ENCODE measurements around the gene DNM3.
A peak's percentile ranks its signal among the peaks of the same experiment; 100 is the strongest.

DNM3 gene

GRCh38 chr1:172398970-172399755 lies 557.9 kb downstream of the DNM3 start:
- no peaks in the 10 kb centered on the region for H3K27me3 ChIP-seq (replicated peaks in 2 of 5; ENCODE audit: control insufficient read depth in 4 of 5, insufficient read depth in 5 of 5, low read length in 4 of 5)
- H3K27ac ChIP-seq (ENCODE audit: insufficient read depth in 1 of 2, low read depth in 1 of 2, low read length in 2 of 2, poor library complexity in 1 of 2, severe bottlenecking in 2 of 2): no peak overlapping the region
- H3K36me3 ChIP-seq (ENCODE audit: control insufficient read depth in 4 of 4, insufficient read depth in 4 of 4, low read length in 3 of 4): no peaks in the 10 kb centered on the region
- 72% methylated on average over 6 of the region's 9 CpGs for WGBS (ENCODE audit: insufficient coverage)
- peaks cover 6 to 11% (median 7%) of the 10 kb centered on the region in 4 experiments for H3K4me1 ChIP-seq (ENCODE audit: control extremely low read depth in 1 of 4, control insufficient read depth in 4 of 4, insufficient read depth in 4 of 4, low read length in 3 of 4)
- no peaks in the 10 kb centered on the region for H3K9me3 ChIP-seq (ENCODE audit: control extremely low read depth in 1 of 5, control insufficient read depth in 4 of 5, insufficient read depth in 2 of 5, low read depth in 1 of 5, low read length in 4 of 5)
- DNase-seq: peak; percentile 36 to 68 (median 59)
- H3K4me3 ChIP-seq (ENCODE audit: control insufficient read depth in 1 of 7, extremely low read depth in 1 of 7, insufficient read depth in 4 of 7, low read depth in 2 of 7, low read length in 6 of 7): peak overlapping the region in 4 of 7 experiments; percentile 15 to 67 (median 36)
- ChIA-PET POLR2A (no interaction called here), CTCF (interaction anchor here (0.7 to 6.9 kb wide), 20 partner anchors 12 to 599 kb away, joined by 3 to 66 read pairs (median 4); no protein-coding TSS in a partner anchor)

- WGBS (ENCODE audit: insufficient coverage): 100% methylated on average over 3 of the region's 6 CpGs
- ChIA-PET POLR2A (no interaction called here), CTCF (interaction anchor here (0.7 to 6.9 kb wide), 20 partner anchors 11 to 600 kb away, joined by 3 to 66 read pairs (median 4); no protein-coding TSS in a partner anchor)
- no peak overlapping the region for H3K27ac ChIP-seq (ENCODE audit: insufficient read depth in 1 of 2, low read depth in 1 of 2, low read length in 2 of 2, poor library complexity in 1 of 2, severe bottlenecking in 2 of 2)
- H3K4me3 ChIP-seq (ENCODE audit: control insufficient read depth in 1 of 7, extremely low read depth in 1 of 7, insufficient read depth in 4 of 7, low read depth in 2 of 7, low read length in 6 of 7): no peak overlapping the region
- H3K4me1 ChIP-seq (ENCODE audit: control extremely low read depth in 1 of 4, control insufficient read depth in 4 of 4, insufficient read depth in 4 of 4, low read length in 3 of 4): peaks cover 0 to 4% (median 2%) of the 10 kb centered on the region in 4 experiments
- no peaks in the 10 kb centered on the region for H3K27me3 ChIP-seq (replicated peaks in 2 of 5; ENCODE audit: control insufficient read depth in 4 of 5, insufficient read depth in 5 of 5, low read length in 4 of 5)
- DNase-seq: no peak
- H3K9me3 ChIP-seq (ENCODE audit: control extremely low read depth in 1 of 5, control insufficient read depth in 4 of 5, insufficient read depth in 2 of 5, low read depth in 1 of 5, low read length in 4 of 5): no peaks in the 10 kb centered on the region
- no peaks in the 10 kb centered on the region for H3K36me3 ChIP-seq (ENCODE audit: control insufficient read depth in 4 of 4, insufficient read depth in 4 of 4, low read length in 3 of 4)
Measured at GRCh38 chr1:172399756-172400721, 558.7 kb downstream of the DNM3 start.

- no peaks in the 10 kb centered on the region for H3K36me3 ChIP-seq (ENCODE audit: control insufficient read depth in 4 of 4, insufficient read depth in 4 of 4, low read length in 3 of 4)
- no peaks in the 10 kb centered on the region for H3K27me3 ChIP-seq (replicated peaks in 2 of 5; ENCODE audit: control insufficient read depth in 4 of 5, insufficient read depth in 5 of 5, low read length in 4 of 5)
- H3K4me1 ChIP-seq (ENCODE audit: control extremely low read depth in 1 of 4, control insufficient read depth in 4 of 4, insufficient read depth in 4 of 4, low read length in 3 of 4): peaks cover 0 to 4% (median 2%) of the 10 kb centered on the region in 4 experiments
- no peak overlapping the region for H3K4me3 ChIP-seq (ENCODE audit: control insufficient read depth in 1 of 7, extremely low read depth in 1 of 7, insufficient read depth in 4 of 7, low read depth in 2 of 7, low read length in 6 of 7)
- WGBS (ENCODE audit: insufficient coverage): 88% methylated on average over 1 of the region's 1 CpG
- ChIA-PET CTCF (interaction anchor here (1.5 to 6.9 kb wide), 7 partner anchors 11 to 398 kb away, joined by 3 to 66 read pairs (median 5); no protein-coding TSS in a partner anchor), POLR2A (no interaction called here)
- H3K27ac ChIP-seq (ENCODE audit: insufficient read depth in 1 of 2, low read depth in 1 of 2, low read length in 2 of 2, poor library complexity in 1 of 2, severe bottlenecking in 2 of 2): no peak overlapping the region
- no peak for DNase-seq
- no peaks in the 10 kb centered on the region for H3K9me3 ChIP-seq (ENCODE audit: control extremely low read depth in 1 of 5, control insufficient read depth in 4 of 5, insufficient read depth in 2 of 5, low read depth in 1 of 5, low read length in 4 of 5)
Measured at GRCh38 chr1:172400722-172401105, 559.4 kb downstream of the DNM3 start.

GRCh38 chr1:172401477-172401876 lies 560.2 kb downstream of the DNM3 start:
- H3K4me1 ChIP-seq (ENCODE audit: control extremely low read depth in 1 of 4, control insufficient read depth in 4 of 4, insufficient read depth in 4 of 4, low read length in 3 of 4): peaks cover 0 to 4% (median 2%) of the 10 kb centered on the region in 4 experiments
- no peaks in the 10 kb centered on the region for H3K27me3 ChIP-seq (replicated peaks in 2 of 5; ENCODE audit: control insufficient read depth in 4 of 5, insufficient read depth in 5 of 5, low read length in 4 of 5)
- H3K4me3 ChIP-seq (ENCODE audit: control insufficient read depth in 1 of 7, extremely low read depth in 1 of 7, insufficient read depth in 4 of 7, low read depth in 2 of 7, low read length in 6 of 7): no peak overlapping the region
- POLR2A ChIA-PET: no interaction called here
- CTCF ChIA-PET: interaction anchor here (1.3 to 6.9 kb wide), 5 partner anchors 19 to 398 kb away, joined by 3 to 66 read pairs (median 5); no protein-coding TSS in a partner anchor
- DNase-seq: no peak
- no peaks in the 10 kb centered on the region for H3K9me3 ChIP-seq (ENCODE audit: control extremely low read depth in 1 of 5, control insufficient read depth in 4 of 5, insufficient read depth in 2 of 5, low read depth in 1 of 5, low read length in 4 of 5)
- H3K36me3 ChIP-seq (ENCODE audit: control insufficient read depth in 4 of 4, insufficient read depth in 4 of 4, low read length in 3 of 4): no peaks in the 10 kb centered on the region
- H3K27ac ChIP-seq (ENCODE audit: insufficient read depth in 1 of 2, low read depth in 1 of 2, low read length in 2 of 2, poor library complexity in 1 of 2, severe bottlenecking in 2 of 2): no peak overlapping the region

GRCh38 chr1:172401892-172402291 lies 560.6 kb downstream of the DNM3 start:
- Histone ChIP-seq H3K4me3 (ENCODE audit: control insufficient read depth in 1 of 7, extremely low read depth in 1 of 7, insufficient read depth in 4 of 7, low read depth in 2 of 7, low read length in 6 of 7) (no peak overlapping the region), H3K9me3 (ENCODE audit: control extremely low read depth in 1 of 5, control insufficient read depth in 4 of 5, insufficient read depth in 2 of 5, low read depth in 1 of 5, low read length in 4 of 5) (no peaks in the 10 kb centered on the region), H3K27me3 (replicated peaks in 2 of 5; ENCODE audit: control insufficient read depth in 4 of 5, insufficient read depth in 5 of 5, low read length in 4 of 5) (no peaks in the 10 kb centered on the region), H3K27ac (ENCODE audit: insufficient read depth in 1 of 2, low read depth in 1 of 2, low read length in 2 of 2, poor library complexity in 1 of 2, severe bottlenecking in 2 of 2) (no peak overlapping the region), H3K36me3 (ENCODE audit: control insufficient read depth in 4 of 4, insufficient read depth in 4 of 4, low read length in 3 of 4) (no peaks in the 10 kb centered on the region), H3K4me1 (ENCODE audit: control extremely low read depth in 1 of 4, control insufficient read depth in 4 of 4, insufficient read depth in 4 of 4, low read length in 3 of 4) (peaks cover 0 to 4% (median 2%) of the 10 kb centered on the region in 4 experiments)
- ChIA-PET CTCF (interaction anchor here (1.3 to 6.9 kb wide), 4 partner anchors 254 to 399 kb away, joined by 3 to 66 read pairs (median 24); no protein-coding TSS in a partner anchor), POLR2A (no interaction called here)
- no peak for DNase-seq
- 95% methylated on average over 4 of the region's 5 CpGs for WGBS (ENCODE audit: insufficient coverage)

- Histone ChIP-seq H3K27ac (ENCODE audit: insufficient read depth in 1 of 2, low read depth in 1 of 2, low read length in 2 of 2, poor library complexity in 1 of 2, severe bottlenecking in 2 of 2) (no peak overlapping the region), H3K36me3 (ENCODE audit: control insufficient read depth in 4 of 4, insufficient read depth in 4 of 4, low read length in 3 of 4) (no peaks in the 10 kb centered on the region), H3K4me3 (ENCODE audit: control insufficient read depth in 1 of 7, extremely low read depth in 1 of 7, insufficient read depth in 4 of 7, low read depth in 2 of 7, low read length in 6 of 7) (no peak overlapping the region), H3K27me3 (replicated peaks in 2 of 5; ENCODE audit: control insufficient read depth in 4 of 5, insufficient read depth in 5 of 5, low read length in 4 of 5) (no peaks in the 10 kb centered on the region), H3K9me3 (ENCODE audit: control extremely low read depth in 1 of 5, control insufficient read depth in 4 of 5, insufficient read depth in 2 of 5, low read depth in 1 of 5, low read length in 4 of 5) (no peaks in the 10 kb centered on the region), H3K4me1 (ENCODE audit: control extremely low read depth in 1 of 4, control insufficient read depth in 4 of 4, insufficient read depth in 4 of 4, low read length in 3 of 4) (peaks cover 0 to 4% (median 2%) of the 10 kb centered on the region in 4 experiments)
- 100% methylated on average over 1 of the region's 1 CpG for WGBS (ENCODE audit: insufficient coverage)
- DNase-seq: no peak
- ChIA-PET CTCF (interaction anchor here (0.6 to 6.9 kb wide), 5 partner anchors 14 to 497 kb away, joined by 3 to 66 read pairs (median 12); no protein-coding TSS in a partner anchor), POLR2A (no interaction called here)
Measured at GRCh38 chr1:172402878-172403569, 561.7 kb downstream of the DNM3 start.

Data from common myeloid progenitor, CD34-positive (primary cell).